ENCODE data around the gene AUP1.

AUP1 gene

GRCh38 chr2:74512744-74513604 is 16.5 kb downstream of the AUP1 start:
- DNase-seq: no peak

GRCh38 chr2:74511104-74511989 is 18.2 kb downstream of the AUP1 start:
- no peak for DNase-seq

DNA sequence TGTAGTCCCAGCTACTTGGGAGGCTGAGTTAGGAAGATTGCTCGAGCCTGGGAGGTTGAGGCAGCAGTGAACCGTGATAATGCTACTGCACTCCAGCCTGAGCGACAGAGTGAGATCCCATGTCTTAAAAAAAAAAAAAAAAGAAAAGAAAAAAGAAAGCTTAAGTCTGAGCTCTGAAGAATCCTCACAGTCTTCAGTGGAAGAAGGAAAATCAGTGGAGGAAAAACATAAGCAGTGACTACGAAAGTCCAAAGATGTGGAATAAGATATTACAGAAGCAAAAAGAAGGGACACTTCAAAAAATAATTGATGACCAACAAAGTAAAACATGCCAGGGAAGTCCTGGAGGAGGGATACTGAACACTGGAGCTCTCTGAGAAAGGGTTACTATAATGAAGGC is 19.2 kb downstream of the AUP1 start:
- DNase-seq: no peak

- DNase-seq: no peak
Measured at GRCh38 chr2:74507926-74508520, 21.5 kb downstream of the AUP1 start.

DNA sequence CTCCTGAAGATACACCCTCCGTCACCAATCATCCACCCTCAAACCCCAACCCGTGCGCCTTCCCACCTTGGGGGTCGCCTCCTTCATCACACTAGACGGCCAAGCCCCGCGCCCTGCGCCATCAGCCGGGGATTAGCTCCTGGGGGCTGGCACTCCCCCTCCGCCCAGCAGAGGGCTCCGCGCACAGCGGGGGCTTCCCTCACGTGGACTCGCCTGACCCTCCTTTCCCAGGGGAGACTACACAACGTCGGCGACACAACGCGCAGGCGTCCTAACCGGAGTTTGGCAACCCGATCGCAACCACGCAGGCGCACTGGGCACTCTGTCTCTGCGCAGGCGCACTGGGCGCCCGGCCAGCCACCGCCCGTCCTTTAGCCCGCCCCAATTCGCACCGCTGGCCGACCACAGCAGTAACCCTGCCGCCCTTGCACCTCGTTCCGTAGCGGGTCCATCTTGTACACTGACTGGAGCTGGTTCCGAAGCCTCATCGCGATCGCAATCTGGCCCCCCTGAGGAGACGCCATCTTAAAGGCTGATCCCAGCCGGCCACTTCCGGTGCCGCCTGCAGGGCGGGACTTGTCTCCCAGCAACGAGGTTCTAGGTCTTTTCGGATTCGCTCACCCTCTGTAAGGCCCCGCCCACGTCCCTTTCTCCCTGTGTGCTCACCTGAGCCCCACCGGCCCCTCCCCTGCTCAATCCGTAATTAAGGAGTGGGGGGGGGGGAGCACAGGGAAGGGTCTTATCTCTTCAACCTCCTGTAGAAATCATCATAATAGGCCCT is 22.2 kb downstream of the AUP1 start, which contains the start of gene PCGF1:
Gene PCGF1, minus strand, starts transcription at position 551 of the 781 bp plus-strand sequence. Its CDS starts 27 bp downstream, at position 524.
- peak; percentile 98 for DNase-seq

DNA sequence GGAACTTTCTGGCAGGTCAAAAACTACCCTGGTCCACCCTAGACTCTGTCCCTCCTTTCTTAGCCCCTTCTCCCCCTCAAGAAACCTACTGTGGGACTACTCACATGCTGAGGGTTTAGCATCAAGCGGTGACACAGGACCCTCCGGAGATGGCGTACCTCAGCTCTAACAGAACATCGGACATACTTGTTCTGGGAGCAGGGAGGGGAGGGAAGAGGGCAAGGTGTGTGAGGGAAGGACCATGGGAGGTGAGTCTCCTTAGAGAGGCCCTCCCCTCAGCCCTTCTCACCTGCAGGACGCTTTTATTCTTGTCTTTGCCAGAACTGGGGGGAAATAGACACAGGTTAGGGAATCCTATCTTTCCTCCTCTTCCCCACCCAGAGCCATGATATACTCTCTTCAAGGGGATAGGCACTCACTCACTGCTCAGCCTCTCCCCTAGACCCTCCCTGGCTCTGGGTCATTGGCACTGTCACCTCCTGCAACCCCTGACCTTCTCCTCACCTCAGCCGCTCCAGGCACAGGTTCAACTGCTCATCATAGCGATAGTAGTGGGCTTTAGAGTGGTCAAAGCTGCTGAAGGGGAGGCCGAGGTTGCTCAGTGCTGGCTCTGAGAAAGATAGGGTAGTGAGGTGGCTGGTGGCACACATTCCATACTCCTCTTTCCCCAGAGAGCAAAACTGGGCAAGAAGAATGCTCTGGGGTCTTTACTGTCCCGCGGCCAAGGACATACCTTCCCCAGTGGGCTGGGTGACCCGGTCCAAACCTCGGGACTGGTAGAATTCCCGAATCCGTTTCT is 23.9 kb downstream of the AUP1 start:
- no peak for DNase-seq

DNA sequence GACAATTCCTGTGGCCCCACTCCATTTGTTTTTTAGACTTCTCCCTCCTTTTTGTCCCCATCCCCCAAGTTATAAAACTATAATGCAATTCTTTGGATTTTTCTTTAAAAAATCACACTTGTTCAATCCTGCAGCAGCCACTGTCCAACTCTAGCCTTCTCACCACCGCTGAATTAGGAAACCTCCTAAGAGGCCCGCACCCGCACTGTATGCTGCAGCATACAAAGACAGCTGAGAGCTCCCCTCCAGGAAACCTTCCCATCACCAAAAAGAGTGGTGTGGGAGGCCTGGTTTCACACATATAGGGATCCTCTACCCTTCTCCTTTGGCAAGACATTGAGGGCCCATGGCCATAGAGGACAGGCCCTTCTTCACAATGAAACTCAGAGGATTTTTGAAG is 24.9 kb downstream of the AUP1 start:
- no peak for DNase-seq

DNA sequence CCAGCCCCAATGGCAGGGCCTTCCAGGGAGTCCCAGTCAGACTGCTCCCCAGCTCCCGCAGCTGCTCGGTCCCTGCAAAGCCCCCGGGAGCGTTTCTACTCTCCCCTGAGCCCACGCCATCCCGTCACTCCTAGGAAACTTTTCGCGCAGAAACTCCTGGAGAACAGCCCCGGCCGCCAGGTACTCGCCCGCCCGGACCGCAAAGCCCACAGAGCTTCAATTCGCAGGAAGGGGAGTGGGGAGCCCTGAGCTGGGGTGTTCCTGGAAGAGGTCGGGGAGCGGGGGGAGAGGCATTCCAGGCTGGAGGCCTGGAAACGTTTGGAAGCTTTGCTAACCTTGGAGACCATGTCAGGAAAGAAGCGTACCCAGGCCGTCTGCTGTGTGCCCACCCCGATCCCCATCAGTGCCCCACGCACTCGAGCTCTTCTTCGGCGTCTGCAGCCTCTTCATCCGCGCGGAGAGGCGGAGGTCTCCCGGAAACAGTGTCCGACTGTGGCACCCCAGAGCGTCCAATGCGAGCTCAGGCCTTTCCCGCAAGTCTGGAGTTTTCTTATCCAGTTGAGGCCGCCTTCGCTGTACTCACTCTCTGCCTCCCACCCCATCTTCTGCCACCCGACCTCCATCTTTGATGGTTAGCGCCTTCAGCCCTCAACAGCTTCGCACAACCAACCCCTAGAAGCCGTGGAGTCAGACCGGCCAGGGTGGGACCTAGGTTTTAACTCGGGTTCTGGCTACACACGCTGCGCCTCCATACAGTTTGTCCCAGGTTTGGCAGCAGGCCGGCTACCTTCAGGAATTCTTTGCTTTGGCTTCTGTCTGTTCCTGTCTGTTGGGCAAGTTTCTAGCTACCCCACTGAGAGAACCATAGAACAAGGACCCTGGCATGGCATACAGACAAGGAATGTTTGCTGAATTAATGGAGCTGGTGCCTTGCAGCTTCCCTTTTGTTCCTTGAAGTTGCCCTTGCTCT is 25.7 kb downstream of the AUP1 start:
- no peak for DNase-seq

GRCh38 chr2:74502720-74503505 is 26.6 kb downstream of the AUP1 start:
- no peak for DNase-seq

DNA sequence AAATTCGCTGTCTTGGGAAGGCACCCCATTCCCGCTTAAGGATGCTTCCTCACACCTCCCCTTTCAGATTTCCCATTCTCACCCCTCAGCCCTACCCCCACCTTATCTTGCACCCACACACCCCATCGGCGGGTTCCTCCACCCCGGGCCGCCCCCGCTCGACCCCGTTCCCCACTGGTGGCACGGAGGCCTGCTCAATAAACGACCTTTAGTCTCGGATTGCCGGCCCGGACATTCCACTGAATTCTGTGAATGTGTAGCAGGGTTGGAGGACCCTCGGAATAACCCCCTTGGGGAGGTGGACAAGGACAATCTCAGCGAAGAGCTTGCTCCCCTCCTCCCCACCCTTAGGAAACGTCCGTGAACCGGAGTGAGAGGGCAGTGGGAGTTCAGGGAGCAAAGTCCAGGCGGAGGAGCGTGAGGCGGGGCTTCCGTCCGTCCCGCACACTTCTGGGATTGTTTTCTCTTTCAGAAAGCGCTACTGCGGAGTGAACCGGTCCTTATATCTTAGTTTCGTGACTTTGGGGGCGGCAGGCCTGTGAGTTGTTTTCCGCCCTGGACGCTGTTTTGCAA is 27.3 kb downstream of the AUP1 start:
- no peak for DNase-seq

GRCh38 chr2:74501335-74502071 is 28.0 kb downstream of the AUP1 start:
- DNase-seq: no peak

DNA sequence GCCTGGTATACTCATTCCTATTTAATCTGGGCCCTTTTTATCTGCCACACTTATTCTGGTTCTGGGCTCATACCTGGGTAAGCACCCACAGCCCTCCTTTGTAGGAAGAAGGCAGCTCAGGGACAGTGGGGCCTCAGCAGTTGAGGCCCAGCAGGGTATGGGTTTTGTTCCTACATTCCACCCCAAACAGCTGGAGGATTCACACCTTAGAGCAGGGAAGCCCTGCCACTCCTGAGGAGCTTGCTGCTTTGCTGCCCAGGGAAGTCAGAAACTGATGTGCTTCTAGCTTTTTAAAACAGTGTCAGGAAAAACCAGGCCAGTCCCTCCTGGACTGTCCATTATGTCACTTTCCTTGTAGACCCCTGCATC is 28.9 kb downstream of the AUP1 start:
- DNase-seq: no peak

GRCh38 chr2:74499940-74500577 is 29.4 kb downstream of the AUP1 start:
- DNase-seq: no peak

GRCh38 chr2:74499267-74499939 is 30.1 kb downstream of the AUP1 start, which contains the start of gene LBX2:
Gene LBX2 (minus strand): TSS chr2:74499603. CDS start chr2:74499537, 66 bp downstream.
- DNase-seq: no peak

DNA sequence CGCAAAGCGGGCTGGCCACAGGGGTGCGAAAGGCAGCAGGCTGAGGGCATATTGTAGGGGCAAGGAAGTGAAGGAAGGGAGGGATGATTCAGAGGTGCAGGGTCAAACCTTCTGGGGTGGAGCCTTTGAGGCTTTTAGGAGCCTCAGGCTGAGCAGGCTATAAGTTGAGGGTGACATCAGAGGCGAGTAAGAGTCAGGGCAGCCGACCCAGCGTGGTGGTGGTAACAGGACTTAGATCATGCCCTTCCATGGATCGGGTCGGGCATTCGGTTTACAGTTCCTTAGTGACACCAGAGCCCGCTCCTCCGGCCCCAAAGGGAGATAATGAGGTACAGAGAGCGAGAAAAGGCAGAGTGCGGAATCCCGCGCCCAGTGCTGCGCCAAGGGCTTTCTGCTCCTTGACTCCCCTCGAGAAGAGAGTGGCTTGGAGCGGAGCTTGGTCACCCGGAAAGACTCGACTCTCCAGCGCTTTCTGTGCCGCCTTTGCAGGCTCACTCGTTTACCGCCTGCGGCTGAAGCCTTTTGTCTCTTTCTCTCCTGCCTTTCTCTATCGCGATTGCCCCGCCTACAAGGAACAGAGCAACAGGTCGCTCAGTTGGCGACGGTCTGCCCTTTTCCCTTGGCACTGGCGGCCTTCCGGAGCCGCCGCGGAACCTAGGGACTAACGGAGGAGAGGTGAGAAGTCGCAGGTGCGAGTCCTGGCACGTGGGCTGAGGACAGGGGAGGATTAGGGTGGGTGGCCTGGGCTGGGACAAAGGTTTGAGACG is 30.8 kb downstream of the AUP1 start:
- no peak for DNase-seq

- no peak for DNase-seq
Measured at GRCh38 chr2:74497777-74498499, 31.6 kb downstream of the AUP1 start.

All from activated effector memory CD4-positive, alpha-beta T cell treated with Interleukin-2 at 50 U/mL for 16 hours (primary cell).